ENCODE data around the gene DNAJC27.

The DNAJC27 gene

DNA sequence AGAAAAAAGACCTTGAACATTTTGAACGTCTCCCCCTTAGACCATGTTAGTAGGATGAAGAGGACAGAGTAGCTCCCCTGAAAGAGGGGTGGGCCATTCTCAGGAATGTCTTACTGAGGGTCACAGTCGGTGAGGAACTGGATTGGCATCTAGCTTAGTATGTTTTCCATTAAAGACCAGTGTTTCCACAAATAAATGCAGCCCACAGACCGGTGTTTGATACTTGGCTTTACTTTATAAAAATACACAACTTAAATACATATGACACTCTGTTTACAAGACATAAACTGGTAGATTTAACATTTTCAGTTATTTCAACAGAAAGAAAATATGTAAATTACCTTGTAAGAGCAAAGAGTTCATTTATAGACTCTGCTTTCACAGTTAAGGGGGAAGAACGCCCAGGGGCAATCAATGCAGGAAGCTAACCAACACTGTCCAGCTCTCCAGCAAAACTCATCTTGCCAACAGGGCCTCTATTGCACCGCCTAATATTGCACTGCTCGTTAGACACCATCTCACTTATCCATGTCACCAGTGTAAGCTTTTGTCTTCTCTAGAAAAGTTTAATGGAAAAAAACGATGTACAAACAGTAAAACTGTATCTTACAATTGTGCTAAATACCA lies 28.2 kb downstream of the DNAJC27 start:
- Histone ChIP-seq H3K27ac (no peak overlapping the region), H3K4me3 (ENCODE audit: low read depth, low read length) (no peak overlapping the region), H3K36me3 (peaks cover 9% of the 10 kb centered on the region), H3K27me3 (ENCODE audit: insufficient read depth, low read depth, severe bottlenecking) (no peaks in the 10 kb centered on the region), H3K9me3 (ENCODE audit: severe bottlenecking) (no peaks in the 10 kb centered on the region)
- TF ChIP-seq, protein P1, sequence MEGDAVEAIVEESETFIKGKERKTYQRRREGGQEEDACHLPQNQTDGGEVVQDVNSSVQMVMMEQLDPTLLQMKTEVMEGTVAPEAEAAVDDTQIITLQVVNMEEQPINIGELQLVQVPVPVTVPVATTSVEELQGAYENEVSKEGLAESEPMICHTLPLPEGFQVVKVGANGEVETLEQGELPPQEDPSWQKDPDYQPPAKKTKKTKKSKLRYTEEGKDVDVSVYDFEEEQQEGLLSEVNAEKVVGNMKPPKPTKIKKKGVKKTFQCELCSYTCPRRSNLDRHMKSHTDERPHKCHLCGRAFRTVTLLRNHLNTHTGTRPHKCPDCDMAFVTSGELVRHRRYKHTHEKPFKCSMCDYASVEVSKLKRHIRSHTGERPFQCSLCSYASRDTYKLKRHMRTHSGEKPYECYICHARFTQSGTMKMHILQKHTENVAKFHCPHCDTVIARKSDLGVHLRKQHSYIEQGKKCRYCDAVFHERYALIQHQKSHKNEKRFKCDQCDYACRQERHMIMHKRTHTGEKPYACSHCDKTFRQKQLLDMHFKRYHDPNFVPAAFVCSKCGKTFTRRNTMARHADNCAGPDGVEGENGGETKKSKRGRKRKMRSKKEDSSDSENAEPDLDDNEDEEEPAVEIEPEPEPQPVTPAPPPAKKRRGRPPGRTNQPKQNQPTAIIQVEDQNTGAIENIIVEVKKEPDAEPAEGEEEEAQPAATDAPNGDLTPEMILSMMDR (IDR thresholded peaks at IDR 0.05; ENCODE audit: low read depth, low read length), result no peak
- DNase-seq, result no peak

DNA sequence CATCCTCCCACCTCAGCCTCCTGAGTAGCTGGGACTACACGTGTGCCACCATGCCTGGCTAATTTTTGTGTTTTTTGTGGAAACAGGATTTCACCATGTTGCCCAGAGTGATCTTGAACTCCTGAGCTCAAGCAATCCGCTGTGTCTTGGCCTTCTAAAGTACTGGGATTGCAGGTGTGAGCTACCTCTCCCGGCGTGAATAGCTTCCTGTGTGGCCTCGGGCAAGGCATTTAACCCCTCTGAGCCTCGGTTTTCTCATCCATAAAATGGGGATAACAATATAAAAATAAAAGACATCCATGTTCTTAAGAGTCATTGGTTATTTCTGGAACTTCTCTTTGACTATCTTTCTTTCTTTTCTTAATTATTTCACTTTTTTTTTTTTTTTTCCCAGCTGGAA lies 32.4 kb downstream of the DNAJC27 start:
- no peak overlapping the region for H3K4me3 ChIP-seq (ENCODE audit: low read depth, low read length)
- TF ChIP-seq, protein P1 (IDR thresholded peaks at IDR 0.05; ENCODE audit: low read depth, low read length), result no peak
- H3K36me3 ChIP-seq, result no peaks in the 10 kb centered on the region; the same call in 1 of the 2 replicates
- H3K9me3 ChIP-seq (ENCODE audit: severe bottlenecking), result no peaks in the 10 kb centered on the region
- no peak for DNase-seq
- H3K27ac ChIP-seq, result no peak overlapping the region
- no peaks in the 10 kb centered on the region for H3K27me3 ChIP-seq (ENCODE audit: insufficient read depth, low read depth, severe bottlenecking)

DNA sequence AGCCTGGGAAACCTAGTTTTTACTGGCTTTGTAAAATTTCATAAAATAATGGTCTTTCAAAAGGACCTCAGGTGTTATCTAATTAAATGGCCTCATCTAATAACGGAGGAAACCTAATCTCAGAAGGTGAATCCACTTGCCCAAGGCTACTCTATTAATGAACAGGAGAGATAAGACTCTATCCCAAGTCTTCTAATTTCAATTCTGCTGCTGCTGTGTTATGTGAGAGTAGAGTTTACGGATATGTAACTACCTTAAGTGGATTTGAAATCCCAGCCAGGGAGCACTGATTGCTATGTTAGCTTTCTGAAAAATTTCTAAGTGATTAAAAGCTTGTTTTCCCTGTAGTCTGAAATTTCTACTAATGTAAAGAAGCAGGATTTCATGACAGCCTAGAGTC lies 34.5 kb downstream of the DNAJC27 start:
- Histone ChIP-seq H3K9me3 (ENCODE audit: severe bottlenecking) (no peaks in the 10 kb centered on the region), H3K27me3 (ENCODE audit: insufficient read depth, low read depth, severe bottlenecking) (no peaks in the 10 kb centered on the region), H3K4me3 (ENCODE audit: low read depth, low read length) (no peak overlapping the region), H3K27ac (no peak overlapping the region), H3K36me3 (no peaks in the 10 kb centered on the region)
- no peak for DNase-seq
- TF ChIP-seq, protein P1 (IDR thresholded peaks at IDR 0.05; ENCODE audit: low read depth, low read length), result no peak

DNA sequence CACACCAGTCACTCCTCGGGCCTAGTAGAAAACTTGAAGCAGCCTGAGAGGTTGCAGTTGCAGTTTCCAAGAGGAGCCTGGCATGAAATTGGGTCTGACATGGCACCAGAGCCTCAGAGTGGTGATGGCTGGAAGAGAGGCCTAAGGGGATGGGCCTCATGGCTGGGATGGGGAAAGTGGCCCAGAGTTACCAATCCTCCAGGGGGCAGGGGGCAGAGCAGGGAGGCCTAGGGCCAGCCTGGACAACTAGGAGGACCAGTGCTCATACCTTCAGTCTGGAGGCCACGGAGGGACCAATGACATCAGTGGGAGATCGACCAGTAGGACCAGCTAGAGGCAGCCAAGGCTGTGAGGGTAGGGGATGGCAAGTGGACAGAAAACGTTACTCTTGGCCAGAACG lies 36.6 kb downstream of the DNAJC27 start:
- no peak overlapping the region for H3K4me3 ChIP-seq (ENCODE audit: low read depth, low read length)
- no peaks in the 10 kb centered on the region for H3K36me3 ChIP-seq
- H3K27ac ChIP-seq, result no peak overlapping the region
- H3K27me3 ChIP-seq (ENCODE audit: insufficient read depth, low read depth, severe bottlenecking), result no peaks in the 10 kb centered on the region
- DNase-seq, result no peak
- no peaks in the 10 kb centered on the region for H3K9me3 ChIP-seq (ENCODE audit: severe bottlenecking)
- TF ChIP-seq, protein P1 (IDR thresholded peaks at IDR 0.05; ENCODE audit: low read depth, low read length), result no peak

DNA sequence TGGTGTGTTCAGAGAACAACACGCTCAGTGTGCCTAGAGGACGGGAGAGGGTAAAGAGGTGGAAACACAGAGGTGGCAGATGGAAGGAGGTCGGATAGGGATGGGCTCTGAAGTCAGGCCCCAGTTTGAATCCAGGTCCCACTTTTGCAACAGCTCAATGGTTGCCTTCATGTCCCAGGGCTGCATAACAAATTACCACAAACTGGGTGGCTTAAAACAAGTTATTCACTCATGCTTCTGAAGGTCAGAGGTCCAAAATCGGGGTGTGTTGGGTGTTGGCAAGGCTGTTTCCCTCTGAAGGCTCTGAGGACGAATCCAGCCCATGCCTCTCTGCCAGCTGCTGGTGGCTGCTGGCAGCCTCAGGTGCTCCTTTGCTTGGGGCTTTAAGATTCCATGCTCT lies 39.0 kb downstream of the DNAJC27 start:
- no peak overlapping the region for H3K27ac ChIP-seq
- TF ChIP-seq, protein P1 (IDR thresholded peaks at IDR 0.05; ENCODE audit: low read depth, low read length), result no peak
- H3K27me3 ChIP-seq (ENCODE audit: insufficient read depth, low read depth, severe bottlenecking), result no peaks in the 10 kb centered on the region
- no peak for DNase-seq
- H3K36me3 ChIP-seq, result no peaks in the 10 kb centered on the region
- H3K9me3 ChIP-seq (ENCODE audit: severe bottlenecking), result no peaks in the 10 kb centered on the region
- H3K4me3 ChIP-seq (ENCODE audit: low read depth, low read length), result no peak overlapping the region

DNA sequence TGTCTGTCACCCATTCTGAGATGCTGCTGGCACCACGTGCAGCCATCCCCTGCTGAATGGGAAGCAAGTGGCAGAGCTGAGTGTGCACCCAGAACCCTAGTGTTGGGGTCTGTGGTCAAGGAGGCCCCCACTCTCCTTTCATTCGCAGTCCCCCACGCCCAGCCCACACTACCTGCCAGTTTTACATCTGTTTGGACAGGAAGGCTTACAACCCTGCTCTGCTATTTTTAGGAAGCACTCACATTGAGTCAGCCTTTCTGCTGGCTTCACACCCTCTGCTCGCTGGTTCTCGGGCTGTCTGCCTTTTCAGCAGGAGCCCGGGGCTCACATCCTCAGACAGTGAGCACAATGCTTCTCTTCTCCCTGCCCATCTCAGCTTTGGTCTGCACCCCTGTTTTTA lies 41.0 kb downstream of the DNAJC27 start:
- TF ChIP-seq, protein P1 (IDR thresholded peaks at IDR 0.05; ENCODE audit: low read depth, low read length), result no peak
- no peak overlapping the region for H3K27ac ChIP-seq
- no peak overlapping the region for H3K4me3 ChIP-seq (ENCODE audit: low read depth, low read length)
- H3K36me3 ChIP-seq, result no peaks in the 10 kb centered on the region
- H3K9me3 ChIP-seq (ENCODE audit: severe bottlenecking), result no peaks in the 10 kb centered on the region
- no peak for DNase-seq
- no peaks in the 10 kb centered on the region for H3K27me3 ChIP-seq (ENCODE audit: insufficient read depth, low read depth, severe bottlenecking)

Data from WERI-Rb-1 (cell line).